NCI-H446 treated with DMSO at 0.1 percent for 48 hours (cell line): ENCODE results near the gene NLRP1.

Source experiments
- DNase-seq: peaks from one replicate; lab custom pipeline; 2025; lab: John Stamatoyannopoulos, UW

Gene NLRP1

DNA sequence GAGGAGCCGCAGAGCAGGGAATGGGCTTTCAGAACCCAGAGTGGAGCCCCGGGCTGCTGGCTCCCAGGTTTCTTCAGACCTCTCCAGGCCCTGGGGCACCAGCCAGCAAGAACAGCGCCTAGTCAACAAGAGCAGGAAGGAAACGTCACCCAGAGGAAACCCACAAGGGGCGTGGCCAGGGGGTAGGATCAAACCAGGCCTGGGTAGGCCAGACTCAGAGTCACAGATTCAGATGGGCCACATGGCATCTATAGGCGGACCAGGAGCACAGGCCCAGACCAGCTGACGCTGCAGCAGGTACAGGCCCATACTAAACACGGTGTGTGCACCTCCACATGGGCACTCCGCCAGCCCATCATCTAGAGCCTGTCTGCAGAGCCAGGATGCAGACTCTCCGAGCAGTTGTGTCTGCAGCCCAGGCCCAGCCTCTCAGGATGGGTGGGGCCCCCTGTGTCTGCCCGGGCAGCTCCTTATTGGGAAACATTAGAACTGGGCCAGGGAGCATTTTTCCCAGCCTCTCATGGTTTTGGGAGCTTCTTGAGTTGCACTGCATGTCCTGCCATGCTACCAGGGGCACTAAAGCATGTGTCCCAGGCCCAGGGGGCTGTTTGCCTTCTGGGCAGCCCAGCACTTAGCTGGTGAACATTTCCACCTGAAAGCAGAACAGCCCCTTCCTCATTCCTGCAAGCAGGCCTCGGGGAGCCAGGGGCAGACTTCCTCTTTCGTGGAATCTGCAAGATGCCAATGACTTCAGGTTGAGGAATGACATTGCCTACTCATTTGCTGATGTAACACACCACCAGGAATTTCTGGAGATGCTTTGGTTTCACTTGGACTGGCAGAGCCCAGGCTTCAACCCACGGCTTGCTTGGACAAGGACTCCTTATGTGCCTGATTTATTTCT, at the start of gene NLRP1:
Gene NLRP1 (minus strand): TSS at position 127 of the 904 bp plus-strand sequence. CDS start 552 bp downstream, outside the sequence.
- no peak for DNase-seq

DNA sequence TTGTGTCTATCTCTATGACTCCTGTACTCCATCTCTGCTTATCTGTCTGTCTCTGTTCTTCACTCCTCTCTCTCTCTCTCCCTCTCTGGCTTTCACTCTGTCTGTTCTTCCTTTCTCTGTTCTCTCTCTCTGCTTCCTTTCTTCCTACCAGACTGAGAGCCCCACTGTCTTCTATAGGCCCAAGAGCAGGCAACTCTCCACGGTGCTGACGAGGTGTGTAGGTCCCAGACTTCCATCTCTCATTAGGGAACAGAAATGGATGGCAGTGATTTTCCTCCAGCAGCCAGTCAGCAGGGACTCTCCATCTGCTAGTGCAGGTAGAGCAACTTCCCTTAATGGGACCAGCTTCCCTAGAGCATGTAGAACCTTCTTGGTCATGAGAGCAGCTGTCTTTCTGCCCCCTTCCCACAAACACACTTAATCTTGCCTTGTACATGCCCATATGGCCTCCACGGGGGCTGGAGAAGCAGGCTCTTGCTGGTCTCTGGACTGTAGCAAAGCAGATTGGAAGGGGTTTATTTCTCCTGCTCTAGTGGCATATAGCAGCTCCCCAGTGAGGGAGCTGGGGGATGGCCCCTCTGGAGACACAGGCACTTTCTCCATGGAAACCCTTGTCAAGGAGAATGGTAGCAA, 47.8 kb upstream of the NLRP1 start:
- DNase-seq = no peak

DNA sequence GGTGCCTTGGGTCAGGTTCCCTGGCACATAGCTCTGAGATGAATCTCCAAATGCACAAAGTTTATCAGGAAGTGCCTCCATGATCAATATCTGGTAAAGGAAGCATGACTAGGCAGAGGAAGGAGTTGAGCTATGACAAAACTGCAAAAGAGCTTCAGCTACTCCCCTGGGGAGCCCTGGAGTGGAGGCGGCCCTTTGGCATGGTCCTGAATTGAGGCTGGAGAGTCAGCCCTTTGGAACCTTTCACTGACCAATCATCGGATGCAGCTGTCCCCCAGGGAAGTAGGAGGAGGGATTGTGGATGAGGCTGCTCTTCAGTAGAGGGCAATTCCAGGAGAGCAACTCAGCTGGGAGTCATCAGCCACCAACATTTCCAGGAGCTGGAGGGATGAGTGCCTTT, 46.1 kb upstream of the NLRP1 start:
- no peak for DNase-seq

DNA sequence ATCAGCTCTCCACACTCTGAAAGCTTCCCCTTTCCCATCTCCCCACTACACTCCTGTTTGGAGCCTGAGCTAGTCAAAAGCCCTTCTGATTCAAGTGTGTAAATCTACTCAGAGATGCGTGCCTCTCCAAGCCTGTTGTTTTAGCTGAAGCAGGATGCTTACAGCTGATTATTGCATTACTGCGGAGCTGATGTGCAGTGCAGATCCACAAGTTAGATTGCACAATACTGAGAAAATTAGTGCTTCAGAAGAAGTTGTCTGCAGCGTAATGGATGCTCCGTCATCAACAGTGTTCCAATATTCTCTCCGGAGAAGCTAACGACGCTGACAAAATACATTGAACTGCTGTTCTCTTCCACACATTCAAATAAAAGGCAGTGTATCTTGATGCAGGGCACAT, 44.8 kb upstream of the NLRP1 start:
- no peak for DNase-seq

DNA sequence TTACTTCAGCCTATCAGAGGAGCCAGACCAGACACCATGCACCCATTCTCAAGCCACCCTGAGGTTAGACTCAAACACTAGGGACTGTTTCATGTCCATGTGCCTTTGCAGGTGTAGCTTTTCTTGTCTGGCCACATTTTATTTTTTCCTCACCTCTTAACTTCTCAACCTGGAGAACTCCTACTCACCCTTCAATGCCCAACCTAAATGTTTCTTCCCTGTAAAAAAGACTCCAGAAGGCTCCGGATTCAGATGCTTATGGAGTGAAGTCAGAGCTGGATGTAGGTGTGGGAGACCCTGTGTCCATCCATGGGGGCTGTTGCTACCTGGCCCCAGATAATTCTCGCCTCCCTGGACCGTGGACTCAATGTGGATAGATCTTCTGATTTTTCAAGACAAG, 44.0 kb upstream of the NLRP1 start:
- no peak for DNase-seq

DNA sequence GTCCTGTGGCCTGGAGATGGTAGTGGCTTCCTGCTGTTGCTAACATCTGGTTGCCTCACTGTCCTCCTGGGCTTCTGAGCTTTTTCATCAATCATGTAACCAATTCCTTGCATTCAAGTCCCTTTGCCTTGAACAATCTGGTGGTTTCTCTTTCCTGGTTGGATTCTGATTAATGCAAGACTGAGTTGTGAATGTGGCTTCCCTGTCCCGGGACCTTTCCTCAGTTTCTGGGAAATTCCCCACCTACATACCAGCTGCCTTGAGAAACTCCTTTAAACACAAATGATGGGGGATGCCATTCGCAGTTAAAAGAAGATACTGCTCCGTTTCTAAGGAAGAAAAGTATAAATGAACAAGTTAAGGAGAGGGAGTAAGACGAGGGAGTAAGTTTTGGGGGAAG, 39.9 kb upstream of the NLRP1 start:
- DNase-seq = no peak

DNA sequence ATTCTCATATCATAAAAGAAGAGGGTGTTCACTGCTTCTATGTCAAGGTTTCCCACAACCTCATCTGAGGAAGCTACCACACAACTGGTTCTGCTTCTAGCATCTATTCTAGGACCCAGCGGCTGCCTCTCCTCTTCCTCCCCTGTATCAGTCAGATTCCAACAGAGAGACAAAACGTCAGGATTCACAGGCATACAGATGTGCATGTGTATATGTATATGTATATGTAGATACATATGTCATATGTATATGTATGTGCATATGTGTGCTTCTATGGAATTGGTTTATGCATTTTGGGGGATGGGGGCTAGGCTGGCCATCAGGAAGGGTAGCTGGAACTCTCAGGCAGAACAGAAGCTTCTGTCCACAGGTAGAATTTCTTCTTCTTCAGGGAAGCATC, 37.4 kb upstream of the NLRP1 start:
- DNase-seq = no peak

DNA sequence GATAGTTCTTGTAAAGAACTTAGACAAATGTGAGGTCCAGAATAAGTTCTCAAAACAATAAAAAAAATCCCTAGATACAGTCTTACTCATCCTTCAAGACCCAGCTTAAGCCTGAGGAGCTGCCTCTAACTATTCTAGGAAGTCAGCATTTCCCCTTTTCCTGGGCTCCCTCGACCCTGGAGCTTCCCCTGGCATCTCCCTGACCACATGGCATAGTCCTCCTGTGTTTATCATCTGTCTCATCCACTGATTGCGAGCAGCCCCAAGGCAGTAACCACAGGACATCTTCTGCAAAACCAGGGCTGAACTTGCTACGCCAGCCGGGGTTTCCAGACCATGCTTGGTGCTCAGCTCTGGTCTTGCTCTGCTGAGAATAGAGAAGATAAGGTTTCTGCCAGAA, 36.7 kb upstream of the NLRP1 start:
- no peak for DNase-seq

DNA sequence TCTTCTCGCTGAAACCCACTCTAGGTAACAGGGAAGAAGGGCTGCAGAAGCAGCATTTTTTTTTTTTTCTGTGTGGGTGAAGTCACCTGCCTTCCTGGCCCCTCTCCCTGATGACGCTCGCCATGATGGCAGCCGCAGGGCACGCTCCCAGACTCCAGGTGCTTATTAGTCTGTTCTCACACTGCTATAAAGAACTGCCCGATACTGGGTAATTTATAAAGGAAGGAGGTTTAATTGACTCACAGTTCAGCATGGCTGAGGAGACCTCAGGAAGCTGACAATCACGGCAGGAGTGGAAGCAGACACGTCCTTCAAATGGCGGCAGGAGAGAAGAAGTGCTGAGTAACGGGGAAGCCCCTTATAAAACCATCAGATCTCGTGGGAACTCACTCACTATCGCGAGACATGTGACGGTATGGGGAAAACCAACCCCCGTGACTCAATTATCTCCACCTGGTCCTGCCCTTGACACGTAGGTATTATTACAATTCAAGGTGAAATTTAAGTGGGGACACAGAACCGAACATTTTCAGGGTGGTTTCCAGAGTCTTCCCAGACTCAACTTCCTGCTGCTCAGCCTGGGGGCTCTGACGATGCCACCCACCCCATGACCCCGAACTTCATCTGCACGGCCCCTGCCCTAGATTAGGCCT, 34.9 kb upstream of the NLRP1 start:
- DNase-seq = peak; percentile 100

DNA sequence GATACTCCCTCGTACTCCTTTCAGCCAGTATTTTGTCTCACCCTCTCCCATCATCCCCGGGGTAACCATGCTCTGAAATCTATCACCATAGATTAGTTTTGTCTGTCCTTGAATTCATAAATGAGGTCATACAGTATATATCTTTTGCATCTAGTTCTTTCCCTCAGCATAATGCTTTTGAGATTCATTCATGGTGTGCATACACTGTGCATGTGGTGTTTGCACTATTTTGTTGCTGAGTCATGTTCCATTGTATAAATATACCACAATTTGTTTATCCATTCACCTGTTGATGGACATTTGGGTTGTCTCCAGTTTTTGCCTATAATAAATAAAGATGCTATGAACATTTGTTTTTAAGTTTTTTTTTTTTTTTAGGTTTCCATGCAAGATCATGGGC, 34.2 kb upstream of the NLRP1 start:
- DNase-seq = no peak

DNA sequence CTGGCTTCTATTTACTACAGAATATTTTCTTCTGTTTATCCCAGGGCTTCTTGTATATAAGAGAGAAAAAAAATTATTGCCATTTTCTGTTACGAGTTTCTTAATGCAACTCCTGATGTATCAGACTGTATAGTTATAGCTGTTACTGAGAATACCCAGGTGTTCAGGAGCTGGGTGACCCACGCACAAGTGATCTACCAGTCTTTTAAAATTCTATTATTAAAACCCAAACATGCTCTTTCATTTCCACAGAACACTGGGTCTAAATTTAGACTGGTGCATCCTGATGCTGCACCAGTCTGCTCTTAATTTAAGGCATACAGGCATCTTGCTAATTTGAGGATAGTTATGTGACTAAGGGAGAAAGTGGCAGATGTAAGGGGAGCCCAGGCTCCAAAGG, 31.2 kb upstream of the NLRP1 start:
- DNase-seq = no peak

DNA sequence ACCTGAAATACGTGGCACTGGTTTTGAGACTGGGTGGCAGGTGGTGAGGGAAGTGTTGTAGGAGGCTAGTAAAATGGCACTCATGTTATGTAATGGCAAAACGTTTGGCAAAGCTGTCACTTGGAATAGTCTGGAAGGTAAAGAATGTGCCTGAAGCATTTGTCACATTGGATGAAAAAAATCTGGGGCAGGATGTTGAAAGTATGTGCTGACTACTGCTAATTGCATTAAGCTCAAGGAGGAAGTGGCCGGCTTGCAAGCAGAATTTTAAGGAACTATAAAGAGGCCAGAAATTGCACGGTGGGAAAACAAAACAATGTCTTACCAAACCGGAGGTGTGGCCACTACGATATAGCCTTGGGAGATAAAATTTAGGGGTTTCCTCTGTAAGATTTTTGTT, 26.6 kb upstream of the NLRP1 start:
- DNase-seq = no peak

DNA sequence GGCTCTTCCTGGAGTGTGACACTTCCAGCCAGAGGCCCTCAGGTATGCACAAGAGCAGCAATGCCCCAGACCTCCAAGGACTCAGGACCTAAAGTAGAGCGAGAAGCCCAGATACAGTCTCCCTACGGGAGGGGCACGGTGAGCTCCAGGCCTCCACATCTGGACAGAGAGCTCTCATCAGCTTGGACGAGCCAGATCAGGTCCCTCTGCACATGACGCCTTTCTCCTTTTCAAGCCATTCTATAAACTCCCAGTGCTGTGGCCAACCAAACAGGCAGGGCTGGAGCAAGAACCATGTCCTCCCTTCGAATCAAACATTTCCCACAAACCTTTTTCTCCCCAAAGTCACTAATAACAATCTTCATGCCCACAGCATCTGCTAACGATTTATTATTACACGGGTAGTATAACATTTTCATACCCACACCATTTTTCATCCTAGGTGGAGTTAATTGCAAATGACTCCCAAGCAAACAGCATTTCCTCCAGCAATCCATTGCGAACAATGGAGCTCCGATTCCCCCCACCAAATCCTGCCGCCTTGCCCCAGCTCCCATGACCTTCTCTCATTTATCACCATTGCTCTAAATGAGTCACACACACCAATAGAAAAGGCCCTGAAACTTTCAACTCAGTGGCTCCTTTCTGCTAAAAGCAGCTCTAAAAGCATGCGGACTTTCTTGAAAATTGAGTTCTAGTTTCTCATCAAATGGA, 24.2 kb upstream of the NLRP1 start:
- DNase-seq = no peak

DNA sequence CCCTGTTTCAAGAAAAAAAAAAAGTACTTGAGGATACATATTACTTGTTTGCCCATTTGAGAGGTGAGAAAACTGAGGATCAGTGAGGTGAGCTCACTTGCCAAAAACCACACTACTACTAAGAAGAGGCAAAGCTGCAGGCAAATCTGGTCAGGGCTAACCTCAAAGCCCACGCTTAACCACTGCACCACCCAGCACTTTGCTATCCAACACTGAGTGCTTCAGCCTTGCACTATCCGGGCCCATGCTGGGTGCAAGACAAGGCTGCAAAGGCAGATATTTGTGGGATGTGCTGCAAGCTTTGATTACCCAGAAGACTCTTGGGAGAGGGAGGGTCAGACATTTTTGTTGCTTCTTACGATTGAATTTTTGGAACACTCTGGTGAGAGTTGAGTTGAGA, 23.6 kb upstream of the NLRP1 start:
- no peak for DNase-seq

DNA sequence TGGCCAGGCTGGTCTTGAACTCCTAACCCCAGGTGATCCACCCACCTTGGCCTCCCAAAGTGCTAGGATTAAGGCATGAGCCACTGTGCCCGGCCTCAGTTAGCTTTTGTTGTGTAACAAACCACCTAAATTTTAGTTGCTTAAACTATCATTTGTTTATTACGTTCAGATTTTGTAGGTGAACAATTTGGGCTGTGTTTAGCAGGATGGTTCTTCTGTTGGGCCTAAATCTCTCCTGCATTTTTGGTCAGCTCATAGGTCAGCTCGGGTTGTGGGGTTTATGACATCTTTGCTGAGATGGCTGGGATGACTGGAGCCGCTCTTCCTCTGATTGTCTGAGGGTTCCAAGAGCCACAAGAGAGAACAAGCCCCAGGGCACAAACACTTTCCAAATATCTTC, 21.1 kb upstream of the NLRP1 start:
- DNase-seq = no peak

DNA sequence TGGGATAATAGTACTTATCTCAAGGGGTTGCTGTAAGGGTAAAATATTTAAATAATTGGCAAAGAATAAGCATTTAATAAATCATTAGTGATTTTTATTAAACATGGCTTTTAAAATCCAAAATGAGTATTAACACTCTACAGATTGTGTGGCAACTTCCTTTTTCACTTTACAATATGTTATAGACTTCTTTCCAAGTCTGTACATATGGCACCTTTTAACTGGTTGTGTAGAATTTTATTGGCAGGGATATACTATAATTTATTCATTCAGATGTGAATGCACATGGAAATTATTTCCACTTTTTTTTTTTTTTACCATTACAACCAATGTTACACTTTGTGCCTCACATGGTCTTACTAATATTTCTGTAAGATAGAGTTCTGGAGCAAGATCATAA, 15.7 kb upstream of the NLRP1 start:
- peak; percentile 21 for DNase-seq

DNA sequence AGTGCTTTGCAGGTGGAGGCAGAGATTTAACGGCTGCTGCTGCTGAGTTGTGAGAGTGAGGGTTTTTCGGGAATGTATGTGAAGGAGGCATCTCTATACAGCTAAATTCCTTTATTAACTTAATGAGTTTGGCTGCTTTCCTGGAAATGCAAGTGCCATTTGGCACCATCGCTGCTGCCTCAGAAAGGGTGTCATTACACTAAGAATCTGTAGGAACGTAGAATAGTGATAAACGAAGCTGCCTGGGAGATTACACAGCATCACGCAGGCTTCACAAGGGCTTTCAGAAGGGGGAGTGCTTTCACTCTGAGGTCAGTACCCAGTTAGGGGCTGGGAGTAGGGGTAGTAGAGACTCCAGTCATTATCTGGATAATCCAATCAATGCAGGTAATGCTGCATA, 14.1 kb upstream of the NLRP1 start:
- peak; percentile 33 for DNase-seq

DNA sequence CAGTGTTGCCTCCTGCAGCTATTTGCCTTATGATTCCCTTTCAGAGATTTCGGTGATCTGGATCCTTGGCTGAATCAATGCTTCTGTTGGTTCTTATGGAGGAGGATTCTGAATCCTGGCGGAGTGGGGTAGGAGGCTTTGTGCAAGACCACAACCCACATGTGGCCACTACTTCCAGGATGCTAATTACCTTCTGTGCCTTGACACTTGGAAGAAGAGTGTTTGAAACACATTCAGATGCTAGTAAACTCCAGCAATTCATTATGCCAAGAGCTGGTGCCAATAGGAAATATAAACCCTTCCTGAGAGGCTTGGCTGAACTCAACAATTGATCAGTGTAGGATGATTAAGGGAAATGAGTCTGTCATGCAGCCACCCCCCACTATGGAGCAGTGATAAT, 12.1 kb upstream of the NLRP1 start:
- peak; percentile 10 for DNase-seq

DNA sequence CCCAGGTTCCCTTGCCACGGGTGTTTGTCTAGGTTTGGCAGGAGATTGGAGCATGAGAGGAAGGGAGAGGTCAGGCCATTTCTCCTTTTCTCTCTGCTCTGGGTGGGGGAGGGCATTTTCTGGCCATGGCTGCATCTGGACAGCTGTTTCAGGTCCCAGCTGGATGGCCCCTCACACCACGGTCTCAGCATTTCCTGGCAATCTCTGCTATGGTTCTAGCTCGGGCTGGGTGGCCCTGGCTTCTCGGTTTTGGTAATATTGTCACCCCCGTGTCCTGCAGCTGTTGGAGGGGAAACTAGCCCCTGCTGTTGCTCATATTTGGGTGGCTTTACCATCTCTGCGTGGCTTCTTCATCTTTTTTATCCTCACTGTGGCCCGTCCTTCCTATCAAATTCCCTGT, 11.5 kb upstream of the NLRP1 start:
- no peak for DNase-seq

DNA sequence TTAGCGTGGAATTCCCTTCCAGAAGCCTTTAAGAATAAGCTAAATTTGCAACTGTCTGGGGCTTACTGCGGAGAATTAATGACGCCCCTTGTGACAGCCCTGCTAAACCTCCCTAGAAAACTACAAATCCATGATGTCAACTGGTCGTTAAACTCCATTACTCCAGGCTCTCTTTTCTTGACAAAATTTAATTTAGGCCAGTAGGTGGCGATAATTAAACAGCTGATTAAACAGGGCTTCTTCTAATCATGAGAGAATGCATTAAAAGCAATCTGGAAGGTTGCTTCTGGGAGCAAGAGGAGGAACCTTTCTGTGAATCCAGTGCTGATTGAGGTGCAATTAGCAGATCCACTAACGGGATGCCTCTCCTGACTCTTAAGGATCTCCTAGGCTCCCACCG, 8.1 kb upstream of the NLRP1 start:
- DNase-seq = peak; percentile 14

DNA sequence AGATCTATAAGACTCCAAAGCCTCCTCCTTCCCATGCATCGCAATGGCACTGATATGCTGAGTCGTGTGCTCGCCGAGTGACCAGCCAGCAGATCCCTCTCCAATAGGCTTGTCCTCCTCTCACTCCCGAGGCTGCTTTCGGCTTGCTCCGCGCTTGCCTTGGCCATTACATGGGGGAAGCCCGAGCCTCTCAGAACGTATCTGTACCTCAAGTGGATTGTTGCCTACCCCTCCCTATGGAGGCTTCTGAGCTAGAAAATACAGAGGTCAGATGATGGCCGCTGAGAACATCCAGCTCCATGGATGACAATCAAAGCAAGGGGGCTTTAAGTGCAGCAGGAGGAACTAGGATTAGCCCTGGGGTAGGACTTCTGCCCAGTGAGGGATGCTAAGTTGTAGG, 7.7 kb upstream of the NLRP1 start:
- no peak for DNase-seq

DNA sequence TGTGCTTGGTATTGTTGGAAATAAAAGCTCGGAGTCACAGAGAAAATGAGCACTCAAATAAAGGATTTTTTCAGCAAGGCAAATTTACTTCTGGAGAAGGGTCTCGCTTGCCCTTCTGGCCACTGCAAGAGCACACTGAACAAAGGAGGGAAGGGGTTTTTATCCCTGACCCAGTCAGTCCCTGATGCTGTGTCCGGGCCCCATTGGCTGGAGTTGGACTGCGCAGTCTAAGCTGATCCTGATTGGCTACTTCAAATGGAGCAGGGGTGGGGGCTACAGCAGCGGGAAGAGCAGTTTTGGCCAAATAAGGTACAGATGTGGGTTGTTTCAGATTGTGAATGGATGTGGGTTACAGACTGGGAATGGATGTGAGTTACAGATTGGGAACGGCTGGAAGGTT, 4.3 kb upstream of the NLRP1 start:
- no peak for DNase-seq
